GM21526 (cell line): Measurements from ENCODE around the gene SLC25A10.

Source experiments
- ATAC-seq: cut with Tn5 transposase; IDR thresholded peaks from one replicate; pipeline ENCODE4 v1.9.1; 2021; ENCODE audit warnings: moderate library complexity; ENCODE audit not compliant: unreplicated experiment, low FRiP score

Gene SLC25A10

DNA sequence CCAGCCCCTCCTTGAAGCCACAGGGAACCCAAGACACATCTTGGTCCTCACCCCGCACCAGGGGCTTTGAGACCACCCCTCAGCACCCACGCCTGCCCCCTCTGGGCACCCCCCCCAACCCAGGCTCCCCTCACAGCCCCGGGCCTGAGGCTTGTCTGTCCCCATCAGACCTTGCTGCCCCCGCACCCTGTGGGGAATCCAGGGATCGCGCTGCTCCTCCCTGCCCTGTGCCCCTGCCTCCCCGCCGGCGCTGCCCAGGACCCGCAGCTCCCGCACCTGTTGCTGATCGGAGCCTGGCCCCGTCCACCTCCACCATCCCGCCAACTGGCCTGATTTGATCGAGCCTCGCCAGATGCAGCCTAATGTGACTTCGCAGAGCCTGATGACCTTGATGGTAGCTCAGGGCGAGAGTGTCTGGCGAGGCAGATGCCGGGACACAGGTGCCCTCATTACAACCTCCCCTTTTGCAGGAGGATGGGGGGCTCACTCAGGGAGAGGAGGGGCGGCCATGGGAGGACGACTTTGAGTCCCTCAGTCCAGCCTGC, 29.0 kb downstream of the SLC25A10 start:
- ATAC-seq = no peak

DNA sequence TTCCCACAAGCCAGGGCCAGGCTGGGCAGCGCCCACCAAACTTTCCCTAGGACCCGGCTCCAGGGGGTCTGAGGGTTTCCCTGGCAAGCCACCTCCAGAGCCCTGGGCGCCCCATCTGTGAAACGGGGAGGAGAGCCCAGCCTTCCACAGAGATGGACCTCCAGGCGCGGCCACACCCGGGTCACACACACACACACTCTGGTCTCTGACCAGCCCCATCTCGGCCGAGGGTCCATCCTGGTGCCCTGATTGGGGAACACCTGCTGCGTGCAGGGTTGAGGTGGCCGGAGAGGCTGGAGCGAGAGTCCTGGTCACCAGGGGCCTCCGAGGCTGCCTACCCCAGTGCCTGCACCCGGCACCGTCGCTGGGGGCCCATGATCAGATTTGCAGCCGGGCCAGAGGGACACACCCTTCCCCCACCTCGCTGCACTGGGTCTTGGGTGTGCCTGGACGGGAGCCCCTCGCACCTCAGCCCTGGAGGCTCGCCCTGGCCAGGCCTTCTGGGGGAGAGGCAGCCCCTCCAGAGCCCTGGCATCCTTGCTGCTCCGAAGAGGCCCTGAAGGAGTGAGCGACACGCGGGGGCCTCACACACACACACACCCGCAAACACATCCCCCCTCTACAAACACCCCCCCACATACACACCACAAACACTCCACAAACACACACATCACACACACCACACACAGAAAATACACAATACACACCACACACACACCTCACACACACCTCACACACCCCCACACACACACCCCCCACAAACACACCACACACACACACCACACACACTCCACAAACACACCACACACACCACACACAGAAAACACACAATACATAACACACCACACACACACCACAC, 29.7 kb downstream of the SLC25A10 start:
- no peak for ATAC-seq
